A673 (cell line): ENCODE results near the gene ADGRD1. TPM values are rescaled to one million over a fixed set of nuclear protein-coding genes. Genes with fewer than 3 reads are reported as not detected.

Source experiments
- BruUV-seq: library from RNA; stranded (reverse); fragments of 400-500 nt; replicated peaks from 2 replicates; lab custom pipeline; 2021; lab: Mats Ljungman, UMichigan
- CTCF ChIA-PET: fragments of 300-600 bp; sonication (Branson Sonifier 250); formaldehyde crosslinking; loops from one replicate; lab custom pipeline; 2022; ENCODE audit warnings: antibody characterized with exemption; lab: Charles Lee
- POLR2A ChIA-PET: fragments of 300-600 bp; sonication (Branson Sonifier 250); formaldehyde crosslinking; loops from one replicate; lab custom pipeline; 2022; ENCODE audit warnings: antibody characterized with exemption; ENCODE audit not compliant: low non-redundant PET; lab: Charles Lee
- DNase-seq: peaks from one replicate; pipeline ENCODE4 v3.0.0-alpha.2; 2015; ENCODE audit warnings: low spot score
- H3K27ac ChIP-seq: fragments of 200-600 bp; sonication (generic); 2 replicates; pipeline ENCODE4 v1.5.1; 2016; ENCODE audit warnings: mixed run types, low read depth, mild to moderate bottlenecking, mixed read lengths, antibody characterized with exemption, low read length; ENCODE audit not compliant: poor library complexity, severe bottlenecking
- H3K27me3 ChIP-seq: fragments of 200-600 bp; sonication (generic); replicated peaks from 2 replicates; pipeline ENCODE4 v1.6.1; 2017; ENCODE audit warnings: mixed run types, low read depth, mild to moderate bottlenecking, mixed read lengths, antibody characterized with exemption, low read length; ENCODE audit not compliant: insufficient read depth, poor library complexity
- H3K36me3 ChIP-seq: fragments of 200-600 bp; sonication (generic); 2 replicates; pipeline ENCODE4 v1.6.1; 2016; ENCODE audit warnings: mixed run types, mild to moderate bottlenecking, mixed read lengths, antibody characterized with exemption, low read length; ENCODE audit not compliant: insufficient read depth, poor library complexity, severe bottlenecking
- H3K4me1 ChIP-seq: fragments of 200-600 bp; sonication (generic); 2 replicates; pipeline ENCODE4 v1.6.1; 2017; ENCODE audit warnings: mixed run types, mild to moderate bottlenecking, mixed read lengths, antibody characterized with exemption, low read length; ENCODE audit not compliant: insufficient read depth, poor library complexity, severe bottlenecking
- H3K4me3 ChIP-seq: fragments of 200-600 bp; sonication (generic); 2 replicates; pipeline ENCODE4 v1.5.1; 2016; ENCODE audit warnings: low read depth, mixed run types, mild to moderate bottlenecking, mixed read lengths, low read length; ENCODE audit not compliant: poor library complexity, severe bottlenecking
- H3K9me3 ChIP-seq: fragments of 200-600 bp; sonication (generic); 2 replicates; pipeline ENCODE4 v1.6.1; 2016; ENCODE audit warnings: mixed run types, low read depth, mild to moderate bottlenecking, mixed read lengths, antibody characterized with exemption, low read length; ENCODE audit not compliant: poor library complexity, severe bottlenecking
- CTCF ChIP-seq: fragments of 300-800, 200-600 bp; sonication (generic); conservative IDR thresholded peaks from 2 replicates; pipeline ENCODE4 v1.5.1; 2017; ENCODE audit warnings: low read depth, mild to moderate bottlenecking, antibody characterized with exemption, low read length, moderate library complexity, mixed read lengths
- EZH2 ChIP-seq: fragments of 200-600 bp; sonication (generic); IDR thresholded peaks from 2 replicates; pipeline ENCODE4 v1.6.1; 2017; ENCODE audit warnings: borderline replicate concordance, low read depth, mild to moderate bottlenecking, mixed read lengths, antibody characterized with exemption, low read length; ENCODE audit not compliant: poor library complexity, severe bottlenecking
- intact Hi-C: fragments of 100-400 bp; cut with micrococcal nuclease; formaldehyde crosslinking; loops from one replicate; pipeline ENCODE4 v1.10.0; 2022; ENCODE audit not compliant: unreplicated experiment
- total RNA-seq: library from RNA; stranded (reverse); gene quantifications from 2 replicates; pipeline ENCODE4 v1.2.3, GENCODE V29; 2021

Gene ADGRD1
- total RNA-seq, 1 experiment from 2014 or later, result not detected

- intact Hi-C loops, result no loop called here
- POLR2A ChIA-PET, result interaction anchor here (0.8 kb wide), 1 partner anchor 78 kb away, joined by 10 read pairs; no protein-coding TSS in a partner anchor
Measured at GRCh38 chr12:131004166-131004565, 50.5 kb downstream of the ADGRD1 start.

GRCh38 chr12:131005161-131006035 is 51.7 kb downstream of the ADGRD1 start:
- H3K27ac ChIP-seq, result no peak overlapping the region
- no peaks in the 10 kb centered on the region for H3K4me1 ChIP-seq
- intact Hi-C loops, result no loop called here
- no peaks in the 10 kb centered on the region for H3K36me3 ChIP-seq
- no peak overlapping the region for H3K4me3 ChIP-seq
- ChIA-PET CTCF (no interaction called here), POLR2A (no interaction called here)
- no TSS peak for BruUV-seq
- DNase-seq, result no peak
- peaks cover 7% of the 10 kb centered on the region for H3K27me3 ChIP-seq
- TF ChIP-seq CTCF, result no peak
- no peak for TF ChIP-seq EZH2
- no peaks in the 10 kb centered on the region for H3K9me3 ChIP-seq

More at GRCh38 chr12:131004166-131004565, 50.5 kb downstream of the ADGRD1 start:
- H3K27me3 ChIP-seq, result peaks cover 7% of the 10 kb centered on the region
- no peak overlapping the region for H3K27ac ChIP-seq
- no peak overlapping the region for H3K4me3 ChIP-seq
- H3K9me3 ChIP-seq, result no peaks in the 10 kb centered on the region
- no peak for DNase-seq
- H3K36me3 ChIP-seq, result no peaks in the 10 kb centered on the region
- TF ChIP-seq CTCF (no peak), EZH2 (no peak)
- BruUV-seq, result no TSS peak
- H3K4me1 ChIP-seq, result no peaks in the 10 kb centered on the region
- CTCF ChIA-PET, result no interaction called here

- POLR2A ChIA-PET, result no interaction called here
- intact Hi-C loops, result no loop called here
- H3K27me3 ChIP-seq, result peaks cover 7% of the 10 kb centered on the region
- BruUV-seq, result no TSS peak
- no peaks in the 10 kb centered on the region for H3K36me3 ChIP-seq
- no peak overlapping the region for H3K4me3 ChIP-seq
- TF ChIP-seq EZH2, result no peak
- no peak for TF ChIP-seq CTCF
- no peaks in the 10 kb centered on the region for H3K9me3 ChIP-seq
- no peak overlapping the region for H3K27ac ChIP-seq
- CTCF ChIA-PET, result no interaction called here
- DNase-seq, result no peak
- H3K4me1 ChIP-seq, result no peaks in the 10 kb centered on the region
Measured at GRCh38 chr12:131006036-131006735, 52.5 kb downstream of the ADGRD1 start.
